WERI-Rb-1 (cell line): Measurements from ENCODE around the gene RGS2.

Source experiments
- DNase-seq: peaks from one replicate; pipeline ENCODE4 v3.0.0-alpha.2; 2020
- H3K27ac ChIP-seq: fragments of 250-450 bp; sonication (Bioruptor Pico); 2 replicates; pipeline ENCODE4 v1.5.1; 2020; ENCODE audit warnings: mild to moderate bottlenecking, moderate library complexity
- H3K27me3 ChIP-seq: fragments of 250-450 bp; sonication (Bioruptor Pico); 2 replicates; pipeline ENCODE4 v1.5.1; 2021; ENCODE audit warnings: mild to moderate bottlenecking, low read depth, moderate library complexity; ENCODE audit not compliant: insufficient read depth, severe bottlenecking
- H3K36me3 ChIP-seq: fragments of 250-450 bp; sonication (Bioruptor Pico); 2 replicates; pipeline ENCODE4 v1.5.1; 2020; ENCODE audit warnings: mild to moderate bottlenecking, moderate library complexity
- H3K4me3 ChIP-seq: 2 replicates; pipeline ENCODE4 v1.5.1; 2011; ENCODE audit warnings: low read depth, mild to moderate bottlenecking, control low read depth, low read length
- H3K9me3 ChIP-seq: fragments of 250-450 bp; sonication (Bioruptor Pico); 2 replicates; pipeline ENCODE4 v1.5.1; 2021; ENCODE audit warnings: mild to moderate bottlenecking, moderate library complexity; ENCODE audit not compliant: severe bottlenecking
- TF ChIP-seq, protein P1 (sequence below): IDR thresholded peaks from 2 replicates; pipeline ENCODE4 v1.5.1; 2011; ENCODE audit warnings: low read depth, mild to moderate bottlenecking, control low read depth, inconsistent platforms, low read length

RGS2 gene

DNA sequence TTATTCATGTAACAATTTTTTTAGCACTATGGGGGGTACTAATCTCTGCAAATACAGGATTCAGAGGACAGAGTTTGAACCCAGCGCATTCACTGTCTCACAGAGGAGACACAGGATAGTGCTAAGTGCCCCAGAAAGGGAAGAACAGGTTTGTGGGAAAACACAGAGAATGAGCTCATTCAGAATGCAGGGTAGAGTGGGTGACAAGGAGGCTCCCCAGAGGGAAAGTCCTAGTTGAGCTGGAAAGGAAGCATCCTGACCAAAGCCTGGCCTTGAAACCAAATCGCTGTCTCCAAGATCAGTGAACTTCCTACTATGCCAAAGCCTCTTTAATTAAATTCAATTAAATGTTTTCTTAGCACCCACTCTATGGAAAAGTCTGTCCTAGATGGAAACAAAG lies 19.0 kb upstream of the RGS2 start:
- TF ChIP-seq, protein P1, sequence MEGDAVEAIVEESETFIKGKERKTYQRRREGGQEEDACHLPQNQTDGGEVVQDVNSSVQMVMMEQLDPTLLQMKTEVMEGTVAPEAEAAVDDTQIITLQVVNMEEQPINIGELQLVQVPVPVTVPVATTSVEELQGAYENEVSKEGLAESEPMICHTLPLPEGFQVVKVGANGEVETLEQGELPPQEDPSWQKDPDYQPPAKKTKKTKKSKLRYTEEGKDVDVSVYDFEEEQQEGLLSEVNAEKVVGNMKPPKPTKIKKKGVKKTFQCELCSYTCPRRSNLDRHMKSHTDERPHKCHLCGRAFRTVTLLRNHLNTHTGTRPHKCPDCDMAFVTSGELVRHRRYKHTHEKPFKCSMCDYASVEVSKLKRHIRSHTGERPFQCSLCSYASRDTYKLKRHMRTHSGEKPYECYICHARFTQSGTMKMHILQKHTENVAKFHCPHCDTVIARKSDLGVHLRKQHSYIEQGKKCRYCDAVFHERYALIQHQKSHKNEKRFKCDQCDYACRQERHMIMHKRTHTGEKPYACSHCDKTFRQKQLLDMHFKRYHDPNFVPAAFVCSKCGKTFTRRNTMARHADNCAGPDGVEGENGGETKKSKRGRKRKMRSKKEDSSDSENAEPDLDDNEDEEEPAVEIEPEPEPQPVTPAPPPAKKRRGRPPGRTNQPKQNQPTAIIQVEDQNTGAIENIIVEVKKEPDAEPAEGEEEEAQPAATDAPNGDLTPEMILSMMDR, result no peak
- no peak overlapping the region for H3K27ac ChIP-seq
- no peaks in the 10 kb centered on the region for H3K36me3 ChIP-seq
- no peaks in the 10 kb centered on the region for H3K27me3 ChIP-seq
- H3K9me3 ChIP-seq, result no peaks in the 10 kb centered on the region
- H3K4me3 ChIP-seq, result no peak overlapping the region
- no peak for DNase-seq

DNA sequence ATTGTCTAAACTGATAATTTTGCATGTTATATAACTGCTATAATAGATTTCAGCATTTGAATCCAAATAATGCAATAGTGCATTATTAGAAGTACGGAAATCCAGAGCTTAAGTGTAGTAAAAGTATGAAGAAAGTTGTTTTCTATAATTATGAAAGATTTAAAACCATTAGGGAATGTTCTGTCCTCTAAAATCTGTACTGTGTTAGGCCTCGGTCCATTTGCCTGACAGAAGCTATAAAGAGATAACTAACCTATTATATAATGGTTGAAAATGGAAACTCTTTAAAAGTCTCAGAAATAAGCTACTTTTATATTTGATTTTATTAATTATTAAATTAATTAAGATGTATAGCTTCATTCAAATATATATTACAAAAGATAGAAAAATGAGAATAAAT lies 16.2 kb upstream of the RGS2 start:
- H3K27me3 ChIP-seq, result no peaks in the 10 kb centered on the region
- no peaks in the 10 kb centered on the region for H3K9me3 ChIP-seq
- H3K4me3 ChIP-seq, result no peak overlapping the region
- TF ChIP-seq, protein P1, result no peak
- no peak overlapping the region for H3K27ac ChIP-seq
- H3K36me3 ChIP-seq, result no peaks in the 10 kb centered on the region
- no peak for DNase-seq

DNA sequence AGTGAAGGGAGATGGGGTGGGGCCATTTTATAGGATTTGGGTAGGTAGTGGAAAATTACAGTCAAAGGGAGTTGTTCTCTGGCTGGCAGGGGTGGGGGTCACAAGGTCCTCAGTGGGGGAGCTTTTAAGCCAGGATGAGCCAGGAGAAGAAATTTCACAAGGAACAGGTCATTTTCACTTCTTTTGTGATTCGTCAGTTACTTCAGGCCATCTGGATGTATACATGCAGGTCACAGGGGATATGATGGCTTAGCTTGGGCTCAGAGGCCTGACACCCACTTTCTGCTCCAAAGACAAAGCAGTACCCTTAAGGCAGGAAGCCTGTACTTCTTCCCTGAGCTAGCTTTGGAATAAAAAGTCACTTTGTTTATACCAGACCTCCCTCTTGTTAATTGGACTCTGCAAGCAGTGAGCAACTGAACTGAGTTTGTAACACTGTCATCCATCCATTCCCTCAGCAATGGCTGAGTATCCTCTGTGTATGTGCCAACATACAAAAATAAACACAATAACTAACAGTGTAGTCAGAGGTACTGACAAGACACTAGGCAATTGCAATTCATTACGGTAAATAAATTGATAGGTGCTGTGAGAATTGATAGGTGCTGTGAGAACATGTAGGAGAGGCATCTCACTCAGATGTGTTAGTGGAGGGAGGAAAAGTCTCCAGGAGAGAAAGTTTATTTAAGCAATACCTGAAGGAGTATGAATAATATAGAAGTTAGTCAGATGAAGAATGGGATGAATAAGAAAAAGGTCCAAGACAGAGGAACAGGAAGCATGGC lies 14.7 kb upstream of the RGS2 start:
- Histone ChIP-seq H3K36me3 (no peaks in the 10 kb centered on the region), H3K27ac (no peak overlapping the region)
- no peak for DNase-seq

DNA sequence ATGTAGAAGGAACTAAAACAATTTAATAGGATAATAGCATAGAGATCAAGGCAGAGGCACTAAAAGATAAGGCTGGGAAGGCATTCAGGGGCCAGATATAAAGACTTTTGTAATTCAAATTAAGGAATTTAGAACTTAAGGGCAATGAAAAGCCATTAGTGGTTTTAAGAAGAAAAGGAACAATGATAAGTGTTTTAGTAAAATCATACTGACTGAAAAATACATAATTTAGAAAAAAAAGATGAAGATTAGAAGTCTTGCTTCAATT lies 14.1 kb upstream of the RGS2 start:
- no peaks in the 10 kb centered on the region for H3K27me3 ChIP-seq
- no peak overlapping the region for H3K27ac ChIP-seq
- no peaks in the 10 kb centered on the region for H3K9me3 ChIP-seq
- H3K4me3 ChIP-seq, result no peak overlapping the region
- no peak for DNase-seq
- TF ChIP-seq, protein P1, result no peak
- H3K36me3 ChIP-seq, result no peaks in the 10 kb centered on the region

More for the DNA sequence above, 14.7 kb upstream of the RGS2 start:
- H3K4me3 ChIP-seq, result no peak overlapping the region
- no peaks in the 10 kb centered on the region for H3K27me3 ChIP-seq
- TF ChIP-seq, protein P1, result no peak
- H3K9me3 ChIP-seq, result no peaks in the 10 kb centered on the region

DNA sequence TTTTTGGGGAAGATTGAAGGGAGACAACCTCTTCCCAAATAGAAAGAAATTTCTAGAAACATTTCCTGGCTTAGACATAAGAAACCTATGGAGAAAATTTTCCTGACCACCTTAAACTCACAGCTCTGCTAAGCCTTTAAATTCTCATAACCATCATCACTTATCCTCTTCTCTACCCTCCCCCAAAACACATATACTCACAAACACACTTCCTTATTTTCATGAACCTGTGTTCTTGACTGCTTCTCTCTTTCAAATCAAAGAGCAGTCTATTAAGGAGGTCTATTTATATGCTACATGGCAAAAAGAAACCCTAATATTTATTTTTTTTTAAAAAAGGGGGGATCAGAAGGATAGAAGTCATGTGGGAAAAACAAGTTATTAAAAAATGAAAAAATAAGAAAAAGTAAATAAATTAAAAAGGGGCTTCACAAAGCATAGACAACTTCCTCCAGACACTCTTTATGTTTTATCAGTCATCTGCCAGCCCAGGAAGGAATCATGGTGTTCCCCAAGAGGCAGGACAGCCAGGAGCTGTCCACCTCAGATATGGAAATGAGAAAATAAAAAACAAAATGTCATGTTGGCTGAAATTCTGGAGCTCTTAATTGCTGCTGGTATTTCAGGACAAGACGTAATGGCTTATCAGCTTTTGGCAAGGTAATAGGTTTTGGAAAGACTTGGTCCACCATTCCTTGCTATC lies 12.8 kb upstream of the RGS2 start:
- no peak for DNase-seq
- TF ChIP-seq, protein P1, result no peak
- Histone ChIP-seq H3K36me3 (no peaks in the 10 kb centered on the region), H3K27me3 (no peaks in the 10 kb centered on the region), H3K4me3 (no peak overlapping the region), H3K27ac (no peak overlapping the region), H3K9me3 (no peaks in the 10 kb centered on the region)
